ENCODE data around the gene NAGPA.
"Not testable (repeated sequence)": the region's sequence is repeated elsewhere in the genome, so short reads cannot be mapped to it uniquely, and the experiment has no call there.

The NAGPA gene

GRCh38 chr16:5033256-5034166 is at the start of gene NAGPA:
TSS of gene NAGPA (minus strand) at chr16:5033935. CDS start at chr16:5033914, 21 bp downstream.
- DNase-seq (ENCODE audit: low spot score), result peak; percentile 81

DNA sequence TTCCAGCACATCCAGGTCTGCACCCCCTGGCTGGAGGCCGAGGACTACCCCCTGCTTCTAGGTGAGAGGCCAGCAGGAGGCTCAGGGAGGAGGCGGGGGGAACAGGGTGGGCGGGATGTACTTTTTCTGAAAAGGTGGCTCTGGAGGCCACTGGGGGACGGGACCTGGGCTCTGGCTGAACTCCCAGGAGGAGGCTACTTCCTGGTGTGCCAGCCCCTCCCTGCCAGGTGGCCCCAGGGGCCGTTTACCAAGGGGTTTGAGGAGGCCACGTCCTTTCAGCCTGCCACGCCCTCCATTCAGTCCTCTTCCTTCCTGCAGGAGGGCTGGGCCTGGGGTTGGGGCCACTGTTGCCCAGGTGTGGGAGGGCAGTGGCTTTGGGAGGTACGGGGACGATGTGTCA is 47.3 kb upstream of the NAGPA start:
- DNase-seq (ENCODE audit: low spot score), result not testable (repeated sequence)

DNA sequence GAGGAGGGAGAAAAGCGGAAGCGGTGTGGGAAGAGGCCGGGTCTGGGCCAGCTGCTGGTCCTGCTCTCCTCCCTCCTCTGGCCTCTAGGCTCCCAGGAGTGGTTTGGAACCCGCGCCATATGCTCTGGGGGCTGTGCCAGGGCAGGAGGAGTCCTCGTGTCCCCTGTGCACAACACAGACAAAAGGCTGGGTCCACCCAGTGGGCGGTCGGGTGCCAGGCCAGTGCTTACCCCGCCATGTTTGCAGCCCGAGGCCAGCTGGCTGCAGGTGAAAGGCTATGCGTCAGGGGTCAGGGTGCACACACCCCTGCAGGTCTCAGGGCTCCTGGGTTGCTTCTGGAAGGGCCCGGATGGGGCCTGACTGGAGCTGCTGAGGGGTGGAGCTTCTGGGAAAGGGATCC is 46.7 kb upstream of the NAGPA start:
- not testable (repeated sequence) for DNase-seq (ENCODE audit: low spot score)

DNA sequence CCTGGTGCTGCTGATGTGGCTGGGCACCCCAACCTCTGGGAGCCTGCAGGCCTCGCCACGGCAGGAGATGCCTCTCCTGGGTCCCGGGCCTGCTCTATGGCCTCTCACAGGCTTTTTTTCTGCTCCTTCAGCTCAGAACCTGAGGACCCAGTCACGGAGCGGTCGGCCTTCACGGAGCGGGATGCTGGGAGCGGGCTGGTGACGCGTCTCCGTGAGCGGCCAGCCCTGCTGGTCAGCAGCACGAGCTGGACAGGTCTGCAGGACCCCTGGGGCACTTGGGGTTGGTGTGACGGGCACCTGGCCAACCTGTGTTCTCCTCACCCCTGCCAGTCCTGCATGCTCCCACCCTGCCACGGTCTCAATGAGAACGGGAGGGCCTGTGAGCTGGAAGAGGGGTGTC is 44.9 kb upstream of the NAGPA start:
- DNase-seq (ENCODE audit: low spot score), result no peak

DNA sequence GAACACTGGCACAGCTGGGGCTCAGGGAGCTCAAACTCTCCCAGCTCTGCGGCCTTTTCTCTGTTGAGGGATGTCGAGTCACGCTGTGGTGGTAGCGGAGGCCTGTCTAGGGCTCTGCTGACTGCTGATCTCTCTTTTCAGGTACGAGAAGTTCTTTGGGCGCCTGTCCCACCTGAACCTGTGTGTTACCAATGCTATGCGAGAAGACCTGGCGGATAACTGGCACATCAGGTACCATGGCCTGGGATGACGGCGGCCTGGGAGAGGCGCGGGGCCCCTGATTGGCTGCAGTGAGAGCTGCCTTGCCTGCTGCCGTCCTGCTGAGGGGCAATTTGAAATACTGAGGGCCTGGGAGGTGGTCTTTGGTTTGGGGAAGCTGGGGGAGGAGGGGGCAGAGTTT is 43.6 kb upstream of the NAGPA start:
- no peak for DNase-seq (ENCODE audit: low spot score)

DNA sequence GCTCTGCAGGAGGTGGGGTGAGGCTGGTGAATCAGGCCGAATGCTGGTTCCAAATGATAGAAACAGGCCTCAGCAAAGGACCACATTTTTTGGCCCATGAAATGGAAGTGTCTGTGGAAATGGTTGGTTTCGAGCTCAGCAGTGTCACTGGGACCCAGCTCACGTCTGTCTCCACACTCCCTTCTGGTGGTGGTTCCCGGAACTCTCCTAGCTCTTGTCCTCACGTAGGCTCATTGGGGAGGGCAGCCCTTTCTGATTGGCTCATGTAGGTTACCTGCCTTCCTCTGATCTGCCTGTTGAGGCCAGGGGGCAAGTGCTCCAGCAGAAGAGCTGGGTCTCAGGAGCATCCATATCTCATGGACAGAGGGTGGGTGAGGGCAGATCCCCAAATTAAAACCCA is 41.9 kb upstream of the NAGPA start:
- DNase-seq (ENCODE audit: low spot score), result no peak

- not testable (repeated sequence) for DNase-seq (ENCODE audit: low spot score)
Observed at GRCh38 chr16:5073771-5074170, 40.0 kb upstream of the NAGPA start.

DNA sequence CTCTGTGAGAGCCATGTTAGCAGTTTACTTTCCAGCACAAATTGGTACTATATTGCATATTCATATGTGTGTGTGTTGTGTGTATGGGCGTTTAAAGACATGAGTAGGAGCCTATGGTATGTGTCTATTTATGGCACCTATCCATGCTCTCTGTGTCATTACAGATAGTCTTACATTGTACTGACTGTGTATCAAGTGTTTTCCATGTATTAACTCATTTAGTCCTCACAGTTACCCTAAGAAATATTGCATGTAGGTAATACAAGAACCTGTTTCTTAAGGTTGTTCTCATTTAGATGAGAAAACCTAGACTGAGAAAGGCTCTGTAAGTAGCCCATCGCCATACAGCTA is 39.5 kb upstream of the NAGPA start:
- no peak for DNase-seq (ENCODE audit: low spot score)

DNA sequence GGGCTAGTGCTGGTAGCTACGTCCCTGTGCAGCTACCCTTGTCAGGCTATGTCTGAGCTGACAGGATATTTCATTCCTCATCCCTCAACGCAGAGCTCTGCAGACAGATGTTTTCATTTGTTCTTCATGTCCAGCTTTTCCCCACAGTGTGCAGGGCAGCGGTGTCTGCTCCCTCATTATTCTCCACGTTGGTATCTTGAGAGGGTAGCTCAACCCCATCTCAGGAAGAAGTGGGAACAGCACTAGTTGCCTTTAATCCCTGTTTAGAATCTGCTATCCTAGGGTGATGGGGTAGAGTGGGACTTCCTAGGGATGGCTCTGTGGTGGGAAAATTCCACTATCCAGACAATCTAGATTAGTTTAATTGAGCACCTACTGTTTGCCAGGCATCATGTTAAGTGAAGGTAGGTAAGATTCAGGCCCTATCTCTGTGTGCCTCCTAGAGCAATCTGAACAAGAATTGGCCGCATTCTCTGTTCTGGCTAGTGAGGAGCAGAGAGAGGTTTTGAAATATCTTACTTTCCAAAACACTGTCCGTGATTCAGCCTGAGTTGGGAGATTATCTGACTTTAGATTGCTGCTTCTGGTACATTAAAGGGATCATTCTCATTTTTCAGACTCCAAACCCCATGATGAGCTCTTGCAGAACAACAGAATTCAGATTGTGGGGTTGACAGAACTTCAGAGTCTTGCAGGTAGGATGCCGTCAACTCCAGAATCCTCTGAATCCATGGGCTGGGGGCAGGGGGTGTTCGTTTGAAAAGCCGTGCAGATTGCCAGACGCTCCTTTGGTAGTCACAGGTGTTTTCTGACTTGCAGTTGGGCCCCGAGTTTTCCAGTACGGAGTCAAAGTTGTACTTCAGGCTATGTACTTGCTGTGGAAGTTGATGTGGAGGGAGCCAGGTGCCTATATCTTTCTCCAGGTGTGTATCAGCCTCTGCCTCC is 38.9 kb upstream of the NAGPA start:
- DNase-seq (ENCODE audit: low spot score), result no peak

DNA sequence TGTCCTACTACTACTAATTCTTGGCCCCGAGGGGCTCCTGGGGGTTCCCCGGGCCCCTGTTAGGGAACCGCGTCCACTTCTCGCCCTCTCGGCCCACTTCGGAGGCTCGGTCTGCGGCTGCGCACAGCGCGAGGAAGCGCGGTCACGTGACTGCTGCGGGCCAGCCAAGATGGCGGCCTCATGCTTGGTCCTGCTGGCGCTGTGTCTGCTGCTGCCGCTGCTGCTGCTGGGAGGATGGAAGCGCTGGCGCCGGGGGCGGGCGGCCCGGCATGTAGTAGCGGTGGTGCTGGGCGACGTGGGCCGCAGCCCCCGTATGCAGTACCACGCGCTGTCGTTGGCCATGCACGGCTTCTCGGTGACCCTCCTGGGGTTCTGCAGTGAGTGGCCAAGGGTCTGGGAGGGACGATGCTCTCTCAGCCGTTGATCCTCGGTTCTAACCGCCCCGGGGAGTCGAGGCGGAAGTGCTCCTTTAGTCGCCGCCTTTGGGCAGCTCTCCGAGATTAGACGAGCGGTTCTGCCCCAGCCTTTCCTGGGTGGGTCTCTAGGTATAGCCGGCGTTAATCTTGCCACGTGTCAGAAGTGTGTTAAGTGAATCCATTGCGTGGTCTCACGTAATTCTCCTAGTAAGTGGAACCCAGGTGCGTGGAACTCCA is 38.1 kb upstream of the NAGPA start, which contains the start of gene ALG1:
TSS of gene ALG1 (plus strand) at position 163 of the 653 bp plus-strand sequence. CDS start at position 170, 7 bp downstream.
- peak; percentile 86 for DNase-seq (ENCODE audit: low spot score)

- DNase-seq (ENCODE audit: low spot score), result no peak
Observed at GRCh38 chr16:5071341-5071680, 37.6 kb upstream of the NAGPA start.

DNA sequence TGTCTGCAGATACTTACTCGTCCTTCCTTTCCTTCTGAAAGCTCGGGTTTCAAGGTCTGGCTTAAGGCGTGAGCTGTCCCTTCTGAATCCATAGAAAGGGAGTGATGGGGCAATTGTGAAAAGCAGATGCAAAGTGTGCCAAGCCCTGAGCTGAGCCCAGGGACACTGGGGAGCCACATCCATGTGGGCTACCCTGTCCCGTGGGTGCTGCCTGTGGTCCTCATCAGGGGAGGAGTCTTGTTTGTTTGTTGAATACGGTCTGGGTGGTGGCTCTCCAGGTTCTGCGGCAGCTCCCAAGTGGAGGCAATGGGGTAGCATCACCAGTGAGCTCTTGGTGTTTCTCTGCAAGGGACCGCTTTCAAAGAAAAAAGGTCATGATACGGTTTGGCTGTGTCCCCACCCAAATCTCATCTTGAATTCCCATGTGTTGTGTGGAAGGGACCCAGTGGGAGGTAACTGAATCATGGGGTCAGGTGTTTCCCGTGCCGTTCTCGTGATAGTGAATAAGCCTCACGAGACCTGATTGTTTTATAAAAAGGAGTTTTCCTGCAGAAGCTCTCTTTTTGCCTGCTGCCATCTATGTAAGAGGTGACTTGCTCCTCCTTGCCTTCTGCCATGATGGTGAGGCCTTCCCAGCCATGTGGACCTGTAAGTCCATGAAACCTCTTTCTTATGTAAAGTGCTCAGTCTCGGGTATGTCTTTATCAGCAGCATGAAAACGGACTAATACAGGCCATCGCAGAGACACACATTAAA is 36.9 kb upstream of the NAGPA start:
- no peak for DNase-seq (ENCODE audit: low spot score)

GRCh38 chr16:5069854-5070253 is 36.1 kb upstream of the NAGPA start:
- DNase-seq (ENCODE audit: low spot score), result no peak

DNA sequence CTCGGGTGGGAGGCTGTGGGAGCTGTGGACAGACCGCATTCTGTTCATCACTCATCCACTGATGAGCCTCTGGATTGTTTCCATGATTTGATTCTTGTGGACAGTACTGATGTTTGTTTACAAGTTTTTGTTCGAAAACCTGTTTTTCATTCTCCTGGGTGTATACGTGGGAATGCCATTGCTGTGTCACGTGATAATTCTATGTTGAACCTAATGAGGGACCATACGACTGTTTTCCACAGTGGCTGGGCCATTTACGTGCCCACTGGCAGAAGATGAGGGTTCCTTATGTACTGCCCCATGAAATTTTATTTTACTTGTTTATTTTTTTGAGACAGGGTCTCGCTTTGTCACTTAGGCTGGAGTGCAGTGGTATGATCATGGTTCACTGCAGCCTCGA is 35.3 kb upstream of the NAGPA start:
- no peak for DNase-seq (ENCODE audit: low spot score)

GRCh38 chr16:5066511-5066910 is 32.8 kb upstream of the NAGPA start:
- no peak for DNase-seq (ENCODE audit: low spot score)

DNA sequence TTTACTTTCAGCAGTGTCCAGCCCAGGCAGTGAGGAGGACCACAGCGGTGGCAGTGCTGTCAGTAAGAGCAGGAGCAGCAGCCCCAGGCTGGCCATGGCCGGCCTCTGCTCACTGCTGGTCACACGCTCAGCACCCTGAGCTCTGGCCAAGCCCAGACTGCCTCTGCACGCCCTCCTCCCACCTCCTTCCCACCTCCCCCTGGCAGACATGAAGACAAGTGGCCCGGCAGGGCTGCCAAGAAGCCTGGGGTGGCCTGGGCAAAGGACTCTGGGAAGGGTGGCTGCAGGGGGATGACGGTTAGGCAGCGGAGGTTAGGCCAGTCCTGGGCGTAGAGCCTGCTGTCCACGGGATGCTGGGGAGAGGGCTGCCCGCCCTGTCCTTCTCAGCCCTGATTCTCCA is 32.1 kb upstream of the NAGPA start, which contains the start of gene C16orf89:
TSS of gene C16orf89 (minus strand) at position 144 of the 400 bp plus-strand sequence. CDS start at position 96, 48 bp downstream.
- no peak for DNase-seq (ENCODE audit: low spot score)

GRCh38 chr16:5065326-5065725 is 31.6 kb upstream of the NAGPA start:
- DNase-seq (ENCODE audit: low spot score), result no peak

- no peak for DNase-seq (ENCODE audit: low spot score)
Observed at GRCh38 chr16:5064915-5065314, 31.2 kb upstream of the NAGPA start.

DNA sequence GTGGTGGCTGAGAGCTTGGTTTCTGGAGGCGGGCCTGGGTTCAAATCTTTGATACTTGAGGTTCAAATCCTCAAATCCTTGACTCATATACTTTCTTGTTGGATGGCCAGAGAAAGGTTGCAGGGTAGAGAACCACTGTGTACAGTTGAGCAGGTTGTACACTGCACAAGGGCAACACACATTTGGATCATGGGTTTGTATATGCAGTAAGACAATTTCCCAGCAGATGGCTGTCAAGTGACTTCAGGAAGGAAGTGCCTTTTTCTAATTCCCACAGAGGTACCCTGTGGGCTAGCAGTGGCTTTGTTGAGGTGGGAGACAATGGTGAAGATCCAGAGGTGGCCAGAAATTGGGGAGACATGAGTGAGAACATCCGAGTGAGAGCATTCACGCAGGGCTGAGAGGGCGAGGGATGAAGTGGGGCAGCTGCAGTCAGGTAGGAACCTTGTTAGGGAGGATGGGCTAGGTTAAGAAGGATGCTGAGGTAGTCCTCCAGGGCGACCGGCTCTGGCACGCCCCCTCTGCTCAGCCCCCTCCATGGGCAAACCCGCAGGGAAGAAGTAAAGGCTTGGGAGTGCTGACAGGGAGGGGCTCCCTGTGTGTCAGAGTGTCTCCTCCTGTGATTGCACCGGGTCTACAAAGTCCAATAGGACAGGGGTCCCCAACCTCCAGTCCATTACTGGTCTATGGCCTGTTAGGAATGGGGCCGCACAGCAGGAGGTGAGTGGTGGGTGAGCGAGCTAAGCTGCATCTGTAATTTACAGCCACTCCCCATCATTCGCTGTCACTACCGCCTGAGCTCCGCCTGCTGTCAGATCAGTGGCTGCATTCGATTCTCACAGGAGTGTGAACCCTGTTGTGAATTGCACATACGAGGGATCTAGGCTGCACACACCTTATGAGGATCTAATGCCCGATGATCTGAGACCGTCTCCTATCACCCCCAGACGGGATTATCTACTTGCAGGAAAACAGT is 29.3 kb upstream of the NAGPA start:
- DNase-seq (ENCODE audit: low spot score), result no peak

- DNase-seq (ENCODE audit: low spot score), result no peak
Observed at GRCh38 chr16:5062051-5062450, 28.3 kb upstream of the NAGPA start.

Measured in HuH-7.5 (cell line).